ENCODE measurements around the gene TPCN1.
"Not testable (repeated sequence)": the region's sequence is repeated elsewhere in the genome, so short reads cannot be mapped to it uniquely, and the experiment has no call there.

Gene TPCN1

GRCh38 chr12:113197518-113198077 lies 23.7 kb upstream of the TPCN1 start:
- DNase-seq: no peak

- no peak for DNase-seq
These were observed 23.0 kb upstream of the TPCN1 start for GRCh38 chr12:113198296-113198695.

- no peak for DNase-seq
These were observed 21.1 kb upstream of the TPCN1 start for GRCh38 chr12:113200021-113200797.

- no peak for DNase-seq
These were observed 19.8 kb upstream of the TPCN1 start for GRCh38 chr12:113201187-113202177.

GRCh38 chr12:113202300-113203075 lies 18.8 kb upstream of the TPCN1 start:
- DNase-seq: no peak

GRCh38 chr12:113203852-113204760 lies 17.2 kb upstream of the TPCN1 start:
- DNase-seq: no peak

GRCh38 chr12:113204804-113205203 lies 16.5 kb upstream of the TPCN1 start:
- DNase-seq: no peak

- DNase-seq: not testable (repeated sequence)
These were observed 14.5 kb upstream of the TPCN1 start for GRCh38 chr12:113206802-113207201.

GRCh38 chr12:113207613-113208040 lies 13.6 kb upstream of the TPCN1 start:
- no peak for DNase-seq

- DNase-seq: no peak
These were observed 13.0 kb upstream of the TPCN1 start for GRCh38 chr12:113208041-113208934.

- no peak for DNase-seq
These were observed 10.1 kb upstream of the TPCN1 start for GRCh38 chr12:113211160-113211559.

GRCh38 chr12:113214895-113215400 lies 6.3 kb upstream of the TPCN1 start:
- DNase-seq: no peak

- no peak for DNase-seq
These were observed 5.2 kb upstream of the TPCN1 start for GRCh38 chr12:113216027-113216426.

- DNase-seq: no peak
These were observed 577 bp upstream of the TPCN1 start for GRCh38 chr12:113220593-113221180.

- DNase-seq: no peak
These were observed 899 bp downstream of the TPCN1 start for GRCh38 chr12:113221997-113222729.

GRCh38 chr12:113222730-113223531 lies 1.7 kb downstream of the TPCN1 start:
- DNase-seq: peak; percentile 42

GRCh38 chr12:113224955-113225354 lies 3.7 kb downstream of the TPCN1 start:
- no peak for DNase-seq
